NCI-H187 (cell line): ENCODE data around the gene XRRA1.
"Not testable (repeated sequence)": the region's sequence is repeated elsewhere in the genome, so short reads cannot be mapped to it uniquely, and the experiment has no call there.

Experiments
- DNase-seq, 2 experiments: peaks; one replicate each; lab custom pipeline; 2025; lab: John Stamatoyannopoulos, UW

The XRRA1 gene, protein sequence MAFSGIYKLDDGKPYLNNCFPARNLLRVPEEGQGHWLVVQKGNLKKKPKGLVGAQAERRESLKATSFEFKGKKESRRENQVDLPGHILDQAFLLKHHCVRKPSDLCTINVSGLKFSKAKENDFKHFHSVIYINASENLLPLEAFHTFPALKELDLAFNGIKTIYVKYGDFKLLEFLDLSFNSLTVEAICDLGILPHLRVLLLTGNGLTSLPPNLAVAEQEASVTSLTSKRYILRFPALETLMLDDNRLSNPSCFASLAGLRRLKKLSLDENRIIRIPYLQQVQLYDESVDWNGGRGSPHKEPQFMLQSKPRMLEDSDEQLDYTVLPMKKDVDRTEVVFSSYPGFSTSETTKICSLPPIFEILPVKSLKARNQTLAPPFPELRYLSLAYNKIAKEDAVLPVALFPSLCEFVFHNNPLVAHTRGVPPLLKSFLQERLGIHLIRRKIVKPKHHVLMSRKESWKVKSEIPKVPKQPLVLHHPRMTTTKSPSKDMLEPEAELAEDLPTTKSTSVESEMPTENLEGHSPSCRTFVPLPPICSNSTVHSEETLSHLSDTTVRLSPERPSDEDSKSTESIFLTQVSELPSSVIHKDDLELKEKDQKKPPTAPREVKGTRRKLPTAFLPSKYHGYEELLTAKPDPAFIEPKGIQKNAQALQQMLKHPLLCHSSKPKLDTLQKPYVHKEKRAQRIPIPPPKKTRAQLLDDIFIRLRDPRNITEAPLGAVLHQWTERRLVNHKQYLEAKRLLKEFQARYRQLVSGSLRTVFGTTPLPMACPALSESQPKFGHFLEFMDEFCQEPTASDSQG

DNA sequence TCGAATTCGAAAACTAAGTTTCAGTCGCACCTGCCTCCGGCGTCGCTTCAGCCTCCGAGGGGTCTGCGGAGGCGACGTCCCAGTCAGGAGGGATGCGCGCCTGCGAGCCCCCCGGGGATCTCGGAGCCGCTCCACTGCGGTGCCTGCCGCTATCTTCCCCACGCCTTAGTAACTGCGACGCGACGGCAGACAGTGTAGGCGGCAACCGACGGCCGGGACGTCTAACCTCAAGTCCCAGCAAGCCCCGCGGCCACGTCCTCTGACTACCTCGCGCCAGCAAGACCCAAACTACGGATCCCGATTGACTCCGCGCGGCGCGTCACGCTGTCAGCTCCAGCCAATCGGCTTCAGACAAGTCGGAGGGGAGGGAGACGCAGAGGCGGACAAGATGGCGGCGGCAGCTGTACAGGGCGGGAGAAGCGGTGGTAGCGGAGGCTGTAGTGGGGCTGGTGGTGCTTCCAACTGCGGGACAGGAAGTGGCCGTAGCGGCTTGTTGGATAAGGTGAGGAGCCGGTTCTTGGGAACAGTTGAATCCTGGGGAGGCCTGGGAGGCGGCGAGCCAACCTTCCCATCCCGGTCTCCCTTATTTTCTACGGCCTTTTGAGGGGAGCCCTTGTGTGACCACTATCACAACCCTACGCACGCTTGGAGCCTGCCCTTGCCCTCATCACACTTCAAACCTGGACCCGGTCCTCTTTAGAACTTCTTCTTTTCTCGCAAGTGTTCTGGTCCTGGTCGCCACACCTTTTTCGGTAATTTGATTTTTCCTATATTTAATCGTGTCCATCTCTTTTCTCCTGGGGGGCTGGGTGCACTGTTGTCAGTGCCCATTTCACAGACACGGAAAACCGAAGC lies at the start of gene XRRA1, which contains the start of gene SPCS2:
Gene XRRA1, minus strand, starts transcription at position 194 of the 855 bp plus-strand sequence. CDS start 8,213 bp downstream, outside the sequence.
Gene SPCS2, plus strand, starts transcription at position 369 of the 855 bp plus-strand sequence. Its CDS starts 20 bp downstream, at position 389.
- peak; percentile 83 to 93 for DNase-seq

DNA sequence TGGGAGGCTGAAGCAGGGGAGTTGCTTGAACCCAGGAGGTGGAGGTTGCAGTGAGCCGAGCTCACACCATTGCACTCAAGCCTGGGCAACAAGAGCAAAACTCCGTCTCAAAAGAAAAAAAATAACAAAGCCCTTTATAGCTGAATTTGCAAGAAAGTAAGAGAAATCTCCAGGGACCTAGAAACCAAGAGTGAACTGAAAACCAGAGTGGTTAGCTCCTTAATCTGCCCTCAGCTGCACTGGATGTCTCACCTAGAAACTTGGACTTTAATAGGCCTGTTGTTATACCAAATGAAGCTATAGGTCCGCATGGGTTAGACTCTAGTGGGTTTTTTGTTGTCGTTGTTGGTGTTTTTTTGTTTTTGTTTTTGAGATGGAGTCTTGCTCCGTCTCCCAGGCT lies 44.0 kb upstream of the XRRA1 start:
- no peak for DNase-seq

DNA sequence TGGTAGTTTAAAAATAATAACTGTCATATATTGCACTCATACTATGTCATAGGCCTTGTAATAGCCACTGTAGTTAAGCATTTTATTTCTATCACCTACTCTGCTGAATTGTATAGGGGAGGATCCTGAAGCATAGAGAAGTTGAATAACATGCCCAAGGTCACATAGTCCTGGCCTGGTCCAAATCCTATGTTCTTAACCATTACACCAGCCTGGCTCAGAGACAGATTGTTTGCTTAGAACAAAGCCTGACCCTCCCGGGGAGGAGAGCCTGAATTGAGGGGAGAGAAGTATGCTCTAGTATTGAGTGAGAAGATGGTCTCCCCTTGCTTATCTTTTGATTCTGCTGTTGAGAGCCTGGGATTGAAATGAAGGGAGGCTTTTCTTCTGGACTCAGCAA lies 42.0 kb upstream of the XRRA1 start:
- DNase-seq = no peak

DNA sequence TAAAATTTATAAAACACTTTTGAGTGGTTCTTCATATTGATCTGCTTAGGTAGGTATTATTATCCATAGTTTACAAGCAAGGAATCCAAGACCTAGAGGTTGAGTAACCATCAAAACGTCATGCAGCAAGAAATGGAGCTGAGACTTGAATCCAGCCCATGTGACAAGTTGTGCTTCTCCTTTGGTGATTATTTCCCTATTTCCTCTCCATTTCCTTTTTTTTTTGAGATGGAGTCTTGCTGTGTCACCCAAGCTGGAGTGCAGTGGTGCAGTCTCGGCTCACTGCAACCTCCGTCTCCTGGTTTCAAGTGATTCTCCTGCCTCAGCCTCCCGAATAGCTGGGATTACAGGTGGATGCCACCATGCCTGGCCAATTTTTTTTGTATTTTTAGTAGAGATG lies 41.3 kb upstream of the XRRA1 start:
- not testable (repeated sequence) for DNase-seq

DNA sequence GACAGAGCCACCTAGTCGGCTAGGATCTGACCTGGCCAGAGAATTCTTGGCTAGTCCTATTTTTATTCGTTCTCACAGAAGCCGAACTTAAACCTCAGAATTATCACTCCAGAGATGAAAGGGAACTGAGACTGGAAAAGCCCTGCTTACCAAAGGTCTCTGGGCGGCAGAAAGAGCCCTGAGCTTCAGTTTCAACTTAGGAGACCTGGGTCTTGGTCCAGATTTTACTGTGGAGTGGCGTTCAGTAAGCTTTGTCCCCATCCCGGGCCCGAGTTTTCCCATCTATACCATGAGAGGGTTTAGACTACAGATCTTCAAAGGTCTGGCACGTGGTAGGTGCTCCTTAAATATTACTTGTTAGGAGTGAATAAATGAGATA lies 40.4 kb upstream of the XRRA1 start:
- DNase-seq = no peak

DNA sequence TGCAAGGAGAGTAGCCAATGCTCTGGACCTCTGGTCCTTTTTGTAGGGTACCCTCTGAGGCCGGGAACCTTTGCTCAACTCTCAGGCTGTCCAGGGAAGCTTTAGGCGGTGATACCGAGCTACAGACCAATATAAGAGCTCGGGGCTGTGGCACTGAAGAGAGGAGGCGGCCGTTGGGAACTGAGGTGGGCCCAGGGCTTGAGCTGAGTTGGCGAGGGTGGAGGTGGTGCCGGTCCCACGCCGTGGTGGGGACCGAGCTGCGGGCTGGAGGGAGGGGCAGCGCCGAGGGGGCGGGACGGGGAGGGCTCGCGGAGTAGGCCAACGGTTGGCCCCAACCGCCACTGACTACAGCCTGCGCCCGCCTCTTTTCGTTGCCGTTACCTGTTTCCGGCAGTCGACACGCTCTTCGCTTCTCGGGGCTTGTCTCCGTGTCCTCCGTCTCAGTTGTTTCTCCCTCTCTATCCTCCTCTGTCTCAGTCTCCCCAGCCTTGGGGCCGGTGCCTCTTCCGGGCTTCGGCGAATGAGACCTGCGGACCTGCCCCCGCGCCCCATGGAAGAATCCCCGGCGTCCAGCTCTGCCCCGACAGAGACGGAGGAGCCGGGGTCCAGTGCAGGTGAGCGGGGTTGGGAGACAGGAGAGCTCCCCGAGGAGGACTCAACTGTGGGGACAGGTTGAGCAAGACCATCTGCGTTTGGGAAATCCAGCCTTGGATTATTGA lies 39.8 kb upstream of the XRRA1 start, which contains the start of gene NEU3:
Gene NEU3, plus strand, starts transcription at position 393 of the 719 bp plus-strand sequence. Its CDS starts 128 bp downstream, at position 521.
- DNase-seq = peak; percentile 20 to 62

DNA sequence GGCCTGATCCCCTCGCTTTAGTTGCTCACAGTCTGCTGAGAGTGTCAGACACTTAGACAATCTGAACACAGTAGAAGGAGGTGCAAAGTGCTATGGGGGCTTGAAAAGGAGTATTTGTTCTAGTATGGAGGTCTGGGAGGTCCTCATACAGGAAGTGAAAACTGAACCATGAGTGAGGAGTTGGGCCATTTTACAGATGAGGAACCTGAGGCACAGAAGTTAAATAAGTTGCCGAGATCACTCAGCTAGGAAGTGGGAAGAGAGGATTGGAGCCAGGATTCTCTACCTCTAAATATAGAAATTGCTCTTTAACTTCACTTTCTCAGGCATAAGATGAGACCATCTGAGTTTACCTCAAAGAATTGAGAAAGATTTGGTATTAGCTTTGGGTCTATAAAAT lies 35.8 kb upstream of the XRRA1 start:
- DNase-seq = no peak

DNA sequence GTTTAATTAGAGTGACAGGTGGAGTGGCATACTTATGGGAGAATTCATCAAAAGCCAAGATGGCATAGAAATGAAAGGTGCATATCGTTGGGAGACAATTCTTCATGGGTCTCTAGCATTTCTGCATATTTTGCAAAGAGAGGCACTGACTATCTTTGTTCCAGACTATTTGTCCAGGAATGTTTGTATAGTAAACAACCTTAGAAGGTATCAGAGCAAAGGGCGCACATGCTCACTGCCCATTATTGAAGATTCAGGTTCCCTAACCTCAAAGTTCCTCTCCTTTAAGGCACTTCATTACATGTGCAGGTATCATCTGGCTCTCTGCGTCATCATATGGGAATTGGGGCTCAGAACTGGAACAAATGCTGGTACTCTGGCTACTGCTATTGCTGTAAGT lies 35.2 kb upstream of the XRRA1 start:
- no peak for DNase-seq

DNA sequence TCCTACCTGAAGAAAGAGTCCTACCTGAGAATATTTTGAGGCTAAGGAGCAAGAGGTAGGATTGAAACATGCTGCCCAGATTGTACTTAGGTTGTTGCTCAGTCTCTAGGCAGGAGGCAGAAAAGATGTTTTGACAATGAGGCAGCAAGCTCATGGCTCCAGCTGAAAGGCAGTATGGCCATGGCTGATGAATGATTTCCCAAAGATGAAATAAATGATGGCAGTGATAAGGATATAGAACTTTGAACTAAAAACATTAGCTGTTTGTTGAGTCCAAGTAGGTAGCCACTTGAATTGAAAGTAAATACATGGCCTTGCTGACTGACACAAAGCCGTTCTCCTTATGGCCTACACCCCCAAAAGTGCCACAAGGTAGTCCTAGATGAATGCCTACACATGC lies 33.0 kb upstream of the XRRA1 start:
- no peak for DNase-seq

DNA sequence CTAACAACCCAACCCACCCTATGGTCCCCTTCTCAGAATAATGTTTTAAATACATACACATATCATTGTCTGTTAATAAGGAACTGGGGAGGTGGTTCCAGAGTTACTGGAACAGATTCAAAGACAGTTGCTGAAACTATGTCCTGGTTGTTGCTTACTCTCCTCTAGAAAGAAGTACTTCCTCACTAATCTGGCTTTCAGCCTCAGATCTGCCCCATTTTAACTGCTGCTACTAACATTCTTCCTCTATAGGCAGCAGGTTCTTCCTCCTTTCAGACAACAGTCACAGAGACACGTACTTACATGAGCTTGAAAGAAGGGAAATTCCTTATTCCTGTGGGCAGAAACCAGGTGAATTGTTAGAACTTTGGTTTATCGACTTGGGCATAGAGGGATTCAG lies 31.7 kb upstream of the XRRA1 start:
- DNase-seq = no peak

DNA sequence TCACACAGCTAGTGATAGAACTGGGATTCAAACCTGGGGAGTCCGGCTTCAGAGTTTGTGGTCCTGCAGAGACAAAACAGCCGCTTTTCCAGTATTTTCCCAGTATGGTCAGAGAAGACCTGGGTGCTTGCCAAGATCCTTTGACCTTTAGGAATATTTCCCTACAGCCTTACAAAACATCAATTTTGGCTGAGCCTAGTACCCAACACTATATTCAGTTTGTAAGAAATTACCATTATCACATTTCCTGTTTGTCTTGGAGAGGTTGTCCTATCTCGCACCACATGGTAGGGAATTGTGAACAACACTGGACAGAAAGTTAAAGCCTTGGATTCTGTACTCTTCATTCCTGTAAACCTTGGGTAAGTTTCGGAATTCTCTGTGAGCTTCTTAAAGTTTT lies 29.1 kb upstream of the XRRA1 start:
- no peak for DNase-seq

DNA sequence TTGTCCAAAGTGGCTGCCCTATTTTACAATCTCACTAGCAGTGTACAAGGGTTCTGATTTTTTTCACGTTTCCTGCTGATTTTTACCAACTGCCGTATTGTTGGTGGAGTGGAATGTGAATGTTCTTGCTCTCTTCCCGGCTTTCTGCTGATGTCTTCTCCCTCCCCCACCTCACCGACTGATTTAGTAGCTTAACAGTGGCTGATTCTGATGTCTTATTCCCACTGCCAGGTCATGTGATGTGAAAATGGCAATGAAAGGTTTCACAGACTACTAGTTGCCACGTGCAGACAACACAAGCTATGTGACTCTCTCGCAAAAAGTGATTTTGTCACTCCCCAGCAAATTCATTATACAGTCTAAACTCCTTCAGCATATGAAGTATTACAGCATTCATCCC lies 22.5 kb upstream of the XRRA1 start:
- no peak for DNase-seq

DNA sequence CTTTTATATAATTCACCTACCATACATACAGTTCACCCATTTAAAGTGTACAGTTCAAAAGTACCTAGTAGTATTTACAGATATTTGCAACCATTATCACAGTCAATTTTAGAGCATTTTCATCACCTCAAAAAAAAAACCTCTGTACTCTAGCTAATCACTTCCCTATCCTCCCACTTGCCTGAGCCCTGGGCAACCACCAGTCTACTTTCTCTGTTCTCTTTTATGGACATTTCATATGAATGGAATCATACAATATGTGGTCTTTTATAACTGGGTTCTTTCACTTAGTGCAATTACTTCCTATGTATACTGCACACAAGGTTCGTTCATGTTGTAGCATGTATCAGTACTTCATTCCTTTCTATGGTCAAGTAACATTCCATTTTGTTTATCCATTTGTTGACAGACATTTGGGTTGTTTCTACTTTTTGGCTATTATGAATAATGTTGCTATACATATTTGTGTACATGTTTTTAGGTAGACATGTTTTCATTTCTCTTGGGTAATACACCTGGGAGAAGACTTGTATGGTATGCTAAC lies 22.0 kb upstream of the XRRA1 start:
- DNase-seq = no peak

DNA sequence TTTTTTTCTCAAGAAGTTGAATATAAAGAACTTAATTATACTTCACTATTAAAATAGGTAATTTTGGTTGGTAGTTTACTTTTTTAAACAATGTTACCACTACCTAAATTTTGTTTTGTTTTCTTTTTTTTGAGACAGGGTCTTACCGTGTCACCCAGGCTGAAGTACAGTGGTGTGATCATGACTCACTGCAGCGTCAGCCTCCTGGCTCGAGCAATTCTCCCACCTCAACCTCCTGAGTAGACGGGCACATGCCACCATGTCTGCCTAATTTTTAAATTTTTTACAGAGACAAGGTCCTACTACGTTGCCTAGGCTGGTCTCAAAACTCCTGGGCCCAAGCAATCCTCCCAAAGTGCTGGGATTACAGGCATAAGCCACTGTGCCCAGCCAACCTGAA lies 17.8 kb upstream of the XRRA1 start:
- DNase-seq = no peak

DNA sequence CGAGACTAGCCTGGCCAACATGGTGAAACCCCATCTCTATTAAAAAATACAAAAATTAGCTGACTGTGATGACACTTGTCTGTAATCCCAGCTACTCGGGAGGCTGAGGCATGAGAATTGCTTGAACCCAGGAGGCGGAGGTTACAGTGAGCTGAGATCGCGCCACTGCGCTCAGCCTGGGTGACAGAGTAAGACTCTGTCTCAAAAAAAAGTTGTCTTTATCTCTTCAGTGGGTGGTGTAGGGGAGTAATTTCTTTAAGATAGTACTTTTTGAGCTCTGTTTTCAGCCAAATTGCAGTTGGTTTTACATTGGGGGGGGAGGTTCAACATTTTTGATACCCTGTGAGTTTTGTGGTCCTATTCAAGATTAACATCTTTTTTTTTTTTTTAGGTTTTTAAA lies 11.2 kb upstream of the XRRA1 start:
- DNase-seq = not testable (repeated sequence)

DNA sequence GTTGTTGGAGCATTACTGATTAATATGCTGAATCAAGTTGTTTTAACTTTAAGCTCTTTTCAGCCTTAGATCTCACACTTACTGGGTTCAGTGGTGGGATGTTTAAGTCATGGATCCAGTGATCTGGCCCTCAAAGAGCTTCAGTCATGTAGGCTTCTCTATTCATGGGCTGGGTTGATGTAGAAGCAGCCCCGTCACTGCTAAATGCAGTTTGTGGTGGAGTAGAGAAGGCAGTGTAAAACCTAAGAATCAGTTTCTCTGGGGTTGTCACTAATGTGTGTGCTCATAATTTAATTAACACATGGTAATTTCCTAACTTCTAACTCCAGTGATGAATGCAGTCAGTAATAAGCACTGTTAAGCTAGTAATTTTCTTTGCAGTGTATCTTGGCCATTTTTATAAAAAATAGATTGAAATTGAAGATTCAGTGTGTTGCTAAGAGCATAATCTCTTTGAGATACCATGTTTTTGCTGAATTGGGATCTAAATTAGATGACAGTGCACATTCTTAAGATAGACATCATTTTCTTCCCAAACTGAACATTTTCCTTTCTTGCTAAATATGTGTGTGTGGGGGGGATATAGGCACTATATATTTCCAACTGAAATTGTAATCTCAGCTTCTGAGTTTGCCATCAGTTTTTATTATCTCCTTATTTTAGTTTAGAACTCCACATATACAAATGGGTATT lies 9.2 kb upstream of the XRRA1 start:
- DNase-seq = no peak

DNA sequence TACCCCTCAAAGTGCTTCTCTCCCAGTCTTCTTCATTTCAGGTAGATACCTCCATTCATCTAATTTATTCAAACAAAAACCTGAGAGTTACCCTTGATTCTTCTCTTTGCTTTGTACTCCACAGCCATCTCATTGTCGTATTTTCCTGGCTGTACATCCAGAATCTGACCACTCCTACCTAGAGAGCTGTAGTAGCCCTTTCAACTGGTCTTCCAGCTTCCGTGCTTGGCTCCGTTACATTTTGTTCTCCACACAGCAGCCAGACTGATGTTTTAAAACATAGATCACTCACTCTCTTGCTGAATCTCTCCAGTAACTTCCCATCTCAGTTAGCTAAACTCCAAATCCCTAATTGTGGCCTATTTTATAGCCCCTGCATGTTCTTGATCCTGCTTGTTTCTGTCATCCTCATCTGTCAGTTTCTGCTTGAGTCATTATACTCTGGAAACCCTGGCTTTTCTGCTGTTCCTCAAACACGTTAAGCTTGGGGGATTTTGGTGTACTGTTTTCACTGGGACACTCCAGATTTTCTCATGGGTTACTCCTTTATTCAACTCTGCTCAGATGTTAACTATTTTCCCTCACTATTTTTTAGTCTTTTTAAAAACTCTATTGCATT lies 7.6 kb upstream of the XRRA1 start:
- no peak for DNase-seq

DNA sequence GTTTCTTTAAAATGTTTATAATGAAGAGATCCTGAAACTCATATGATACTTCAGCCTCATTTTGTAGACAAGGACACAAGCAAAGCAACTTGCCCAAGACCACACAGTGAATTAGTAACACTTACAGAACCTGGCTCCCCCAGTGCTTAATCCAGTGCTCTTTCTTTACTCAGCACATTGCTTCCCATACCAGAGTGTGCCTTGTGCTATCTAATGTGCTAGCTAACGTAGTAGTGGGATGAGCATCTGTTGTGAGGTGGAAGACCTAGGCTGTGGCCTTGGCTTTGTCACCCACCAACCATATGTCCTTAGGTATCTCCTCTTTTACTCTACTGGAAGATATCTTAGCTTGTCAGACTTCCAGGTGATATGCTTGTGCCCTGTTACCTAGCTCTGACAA lies 5.3 kb upstream of the XRRA1 start:
- no peak for DNase-seq

DNA sequence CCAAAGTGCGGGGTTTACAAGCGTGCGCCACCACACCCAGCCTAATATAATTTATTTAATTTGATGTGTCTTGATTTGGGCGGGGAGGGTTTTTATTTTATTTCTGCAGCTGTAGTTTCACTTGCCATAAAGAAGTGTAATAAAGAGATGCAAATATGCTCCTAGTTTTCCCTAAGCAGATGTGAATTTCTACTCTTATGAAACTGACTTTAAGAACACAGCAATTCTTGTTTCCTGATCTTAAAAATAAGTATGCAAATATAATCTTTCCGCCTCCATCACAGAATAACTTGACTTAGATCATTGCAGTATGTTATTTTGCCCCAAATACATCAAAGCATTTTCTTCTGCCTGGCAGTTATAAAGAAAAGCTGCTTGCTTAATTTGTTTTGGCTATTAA lies 4.6 kb upstream of the XRRA1 start:
- no peak for DNase-seq

DNA sequence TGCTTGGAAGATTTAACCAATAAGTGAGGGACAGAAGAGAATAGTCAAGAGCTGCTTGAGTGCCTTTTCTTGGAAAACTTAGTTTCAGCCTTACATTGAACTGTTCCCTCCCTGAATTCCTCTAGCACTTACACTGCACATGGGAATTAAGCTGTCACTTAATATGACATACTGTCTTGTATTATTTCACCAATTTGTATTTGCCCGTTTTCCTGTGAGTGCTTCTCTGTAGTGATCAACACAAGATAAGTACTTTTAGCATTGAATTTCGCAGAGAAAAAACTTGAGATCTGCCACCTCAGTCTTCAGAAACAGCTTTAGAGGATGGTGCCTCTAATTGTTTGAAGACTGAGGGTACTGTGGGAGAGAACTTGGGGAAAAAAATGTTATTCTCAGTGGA lies 3.9 kb upstream of the XRRA1 start:
- no peak for DNase-seq
